ENCODE measurements around the gene ASPA.
"Not testable (repeated sequence)": the region's sequence is repeated elsewhere in the genome, so short reads cannot be mapped to it uniquely, and the experiment has no call there.

The ASPA gene

GRCh38 chr17:3510090-3510489 is 34.3 kb downstream of the ASPA start:
- no peak for FAIRE-seq

GRCh38 chr17:3511852-3512504 is 36.2 kb downstream of the ASPA start:
- no peak for FAIRE-seq

GRCh38 chr17:3512505-3513171 is 36.8 kb downstream of the ASPA start:
- no peak for FAIRE-seq

DNA sequence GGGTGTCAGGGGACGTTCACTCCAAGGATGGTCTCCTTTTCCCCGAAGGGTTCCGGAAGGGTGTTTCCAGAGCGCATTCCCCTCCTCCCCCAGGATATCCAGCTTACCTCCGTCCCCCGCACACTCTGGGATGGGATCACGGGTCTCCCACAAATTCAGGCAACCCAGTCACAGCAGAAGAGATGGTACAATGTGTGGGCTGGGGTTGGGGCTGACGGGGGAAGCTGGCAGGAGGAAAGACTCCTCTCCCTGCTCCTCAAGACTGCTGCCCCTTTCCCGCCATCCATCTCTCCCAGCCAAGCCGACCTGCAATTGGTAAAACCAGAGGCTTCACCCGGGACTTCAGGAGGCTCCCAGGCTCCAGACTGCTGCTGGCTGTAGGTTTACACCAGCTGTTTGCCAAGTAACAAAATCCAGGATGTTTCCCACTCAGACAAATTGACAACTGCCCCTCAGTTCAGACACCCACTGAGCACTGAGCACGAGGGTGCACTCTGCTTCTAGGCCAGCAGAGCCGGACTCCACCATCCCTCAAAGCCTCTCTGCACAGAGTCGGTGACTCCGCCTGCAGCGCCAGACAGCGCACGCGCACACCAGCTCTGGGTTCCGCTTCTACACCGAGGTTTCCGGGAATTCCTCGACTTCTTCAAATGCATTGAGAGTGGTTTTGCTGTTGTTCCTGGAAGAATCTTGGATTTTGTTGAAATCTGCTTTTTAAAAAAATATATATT is 37.7 kb downstream of the ASPA start:
- no peak for FAIRE-seq

DNA sequence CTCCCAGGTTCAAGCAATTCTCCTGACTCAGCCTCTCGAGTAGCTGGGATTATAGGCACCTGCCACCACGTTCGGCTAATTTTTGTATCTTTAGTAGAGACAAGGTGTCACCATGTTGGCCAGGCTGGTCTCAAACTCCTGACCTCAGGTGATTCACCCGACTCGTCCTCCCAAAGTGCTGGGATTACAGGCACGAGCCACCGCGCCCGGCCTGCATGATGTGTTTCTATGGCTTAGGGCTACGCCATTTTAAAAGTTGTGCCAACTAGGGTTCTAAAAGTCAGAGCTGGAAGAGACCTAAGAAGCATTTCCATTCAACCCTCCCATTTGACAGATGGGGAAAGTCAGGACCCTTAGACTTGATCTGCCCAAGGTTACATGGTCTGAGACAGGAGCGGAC is 38.4 kb downstream of the ASPA start:
- FAIRE-seq = not testable (repeated sequence)

- FAIRE-seq = no peak
Measured at GRCh38 chr17:3514873-3515272, 39.1 kb downstream of the ASPA start.

GRCh38 chr17:3519472-3519871 is 43.7 kb downstream of the ASPA start:
- FAIRE-seq = not testable (repeated sequence)

- no peak for FAIRE-seq
Measured at GRCh38 chr17:3524024-3524423, 48.2 kb downstream of the ASPA start.

GRCh38 chr17:3526491-3526890 is 50.7 kb downstream of the ASPA start:
- no peak for FAIRE-seq

DNA sequence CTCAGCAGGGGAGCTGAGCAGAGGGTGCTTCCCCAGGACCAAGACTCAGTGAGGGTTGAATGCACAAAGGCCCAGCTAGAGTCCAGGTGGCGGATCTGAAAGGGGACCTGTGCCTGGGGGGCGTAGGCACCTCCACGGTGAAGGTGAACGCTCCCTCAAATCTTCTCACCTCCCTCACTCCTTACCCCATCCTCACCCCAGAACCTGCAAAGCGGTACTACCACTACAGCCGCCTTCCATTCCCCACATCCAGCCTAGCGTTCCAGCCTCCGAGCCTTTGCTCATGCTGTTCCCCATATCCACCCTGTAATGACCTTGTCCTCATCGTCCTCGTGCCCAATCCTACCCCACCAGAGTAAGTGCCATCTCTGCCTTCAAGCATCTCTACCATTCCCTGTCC is 51.2 kb downstream of the ASPA start:
- no peak for FAIRE-seq

DNA sequence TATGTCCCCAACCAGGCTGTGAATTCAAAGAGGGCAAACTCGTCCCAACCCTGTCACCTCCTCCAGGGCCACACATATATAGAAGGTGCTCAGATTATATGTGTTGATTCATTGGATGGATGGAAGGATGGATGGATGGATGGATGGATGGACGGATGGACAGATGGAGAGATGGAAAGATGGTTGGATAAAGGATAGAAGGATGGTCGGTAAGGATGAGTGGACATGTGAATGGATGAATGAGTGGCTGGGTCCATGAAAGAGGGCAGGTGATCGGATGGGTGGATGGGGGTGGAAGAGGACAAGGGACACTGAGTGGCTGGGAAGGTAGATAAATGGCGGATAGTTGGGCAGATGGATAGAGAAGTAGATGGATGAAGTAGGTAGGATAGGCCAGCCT is 51.7 kb downstream of the ASPA start:
- no peak for FAIRE-seq

DNA sequence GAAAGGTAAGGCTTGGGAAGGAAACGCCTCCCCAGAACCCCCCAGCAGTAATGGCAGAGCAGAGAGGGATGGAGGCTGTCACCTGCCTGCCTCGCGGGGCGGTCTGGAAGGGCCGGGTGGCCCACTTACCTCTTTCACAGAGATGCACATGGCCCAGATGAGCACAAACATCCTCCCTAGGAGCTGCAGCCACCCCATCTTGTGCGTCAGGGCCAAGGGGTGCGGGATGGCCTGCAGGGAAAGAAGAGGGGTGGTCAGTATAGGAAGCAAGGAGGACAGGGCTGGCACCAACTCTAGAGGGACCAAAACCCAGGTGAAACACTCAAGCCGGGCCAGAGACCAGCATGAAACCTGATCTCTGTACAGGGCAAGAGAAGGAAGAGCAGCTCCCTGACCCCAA is 52.1 kb downstream of the ASPA start:
- no peak for FAIRE-seq

GRCh38 chr17:3528403-3528851 is 52.6 kb downstream of the ASPA start:
- FAIRE-seq = no peak

GRCh38 chr17:3528880-3529511 is 53.2 kb downstream of the ASPA start:
- no peak for FAIRE-seq

- FAIRE-seq = no peak
Measured at GRCh38 chr17:3529817-3530741, 54.3 kb downstream of the ASPA start.

- no peak for FAIRE-seq
Measured at GRCh38 chr17:3531266-3532101, 55.7 kb downstream of the ASPA start.

- FAIRE-seq = no peak
Measured at GRCh38 chr17:3532106-3532858, 56.5 kb downstream of the ASPA start.

GRCh38 chr17:3532859-3533142 is 57.0 kb downstream of the ASPA start:
- FAIRE-seq = no peak

GRCh38 chr17:3533752-3534151 is 58.0 kb downstream of the ASPA start:
- FAIRE-seq = no peak

GRCh38 chr17:3534881-3535252 is 59.1 kb downstream of the ASPA start:
- no peak for FAIRE-seq

All from islet of Langerhans (tissue), 1 donor.